GM21576 (cell line): ENCODE measurements around the gene KCNJ10.

Experiments used
- ATAC-seq: cut with Tn5 transposase; IDR thresholded peaks from one replicate; pipeline ENCODE4 v1.9.1; 2021; ENCODE audit warnings: mild to moderate bottlenecking, moderate library complexity; ENCODE audit not compliant: unreplicated experiment

KCNJ10 gene

DNA sequence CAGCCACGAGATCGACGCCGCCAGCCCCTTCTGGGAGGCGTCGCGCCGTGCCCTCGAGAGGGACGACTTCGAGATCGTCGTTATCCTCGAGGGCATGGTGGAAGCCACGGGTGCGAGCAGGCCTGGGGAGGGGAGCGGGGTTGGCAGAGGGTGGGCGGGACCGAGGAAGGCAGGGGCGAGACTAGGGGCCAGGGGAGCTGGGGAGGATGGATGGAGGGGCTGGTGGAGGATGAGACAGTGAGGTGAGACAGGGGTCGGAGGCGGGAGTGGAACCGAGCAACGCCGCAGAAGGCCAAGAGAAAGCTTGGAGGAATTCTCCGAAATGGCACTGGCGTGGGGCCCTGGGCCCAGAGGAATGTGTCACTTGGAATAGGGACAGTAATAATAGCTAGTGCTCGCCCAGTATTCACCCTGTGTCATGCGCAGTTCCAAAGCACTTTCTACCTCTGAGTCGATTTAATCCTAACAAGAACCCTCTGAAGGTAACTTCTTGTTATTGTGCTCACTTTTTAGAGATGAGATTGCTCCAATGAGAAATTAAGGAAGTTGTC, 14.9 kb upstream of the KCNJ10 start:
- no peak for ATAC-seq

DNA sequence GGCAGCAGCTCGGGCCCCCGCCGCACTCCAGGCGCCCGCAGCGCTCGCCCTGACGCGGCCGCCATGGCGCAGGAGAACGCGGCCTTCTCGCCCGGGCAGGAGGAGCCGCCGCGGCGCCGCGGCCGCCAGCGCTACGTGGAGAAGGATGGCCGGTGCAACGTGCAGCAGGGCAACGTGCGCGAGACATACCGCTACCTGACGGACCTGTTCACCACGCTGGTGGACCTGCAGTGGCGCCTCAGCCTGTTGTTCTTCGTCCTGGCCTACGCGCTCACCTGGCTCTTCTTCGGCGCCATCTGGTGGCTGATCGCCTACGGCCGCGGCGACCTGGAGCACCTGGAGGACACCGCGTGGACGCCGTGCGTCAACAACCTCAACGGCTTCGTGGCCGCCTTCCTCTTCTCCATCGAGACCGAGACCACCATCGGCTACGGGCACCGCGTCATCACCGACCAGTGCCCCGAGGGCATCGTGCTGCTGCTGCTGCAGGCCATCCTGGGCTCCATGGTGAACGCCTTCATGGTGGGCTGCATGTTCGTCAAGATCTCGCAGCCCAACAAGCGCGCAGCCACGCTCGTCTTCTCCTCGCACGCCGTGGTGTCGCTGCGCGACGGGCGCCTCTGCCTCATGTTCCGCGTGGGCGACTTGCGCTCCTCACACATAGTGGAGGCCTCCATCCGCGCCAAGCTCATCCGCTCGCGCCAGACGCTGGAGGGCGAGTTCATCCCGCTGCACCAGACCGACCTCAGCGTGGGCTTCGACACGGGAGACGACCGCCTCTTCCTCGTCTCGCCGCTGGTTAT, 14.2 kb upstream of the KCNJ10 start:
- no peak for ATAC-seq

- ATAC-seq: no peak
Measured at GRCh38 chr1:160082926-160083325, 13.0 kb upstream of the KCNJ10 start.

DNA sequence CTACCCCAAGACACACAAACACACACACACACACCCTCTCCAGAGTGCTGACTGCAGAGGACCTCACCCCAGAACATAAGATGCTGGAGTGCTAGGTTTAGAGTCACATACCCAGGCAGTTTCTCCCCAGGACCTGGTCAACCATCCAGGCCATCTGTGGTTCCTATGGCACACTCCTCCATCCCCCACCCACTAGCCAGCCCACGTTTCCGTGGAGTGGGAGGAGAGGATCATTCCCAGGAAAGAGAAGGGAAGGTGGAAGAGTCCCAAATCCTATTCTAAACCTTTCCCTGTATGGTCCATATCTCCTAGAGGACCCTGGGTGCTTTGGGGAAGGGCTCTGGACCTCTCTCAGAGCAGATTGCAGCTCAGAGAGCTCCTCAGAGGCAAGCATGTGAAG, 12.5 kb upstream of the KCNJ10 start:
- ATAC-seq: no peak

GRCh38 chr1:160081261-160081936, 11.4 kb upstream of the KCNJ10 start, which contains the start of gene KCNJ9:
TSS of gene KCNJ9 (plus strand) at chr1:160081538. CDS start at chr1:160084031, 2,493 bp downstream.
- no peak for ATAC-seq

DNA sequence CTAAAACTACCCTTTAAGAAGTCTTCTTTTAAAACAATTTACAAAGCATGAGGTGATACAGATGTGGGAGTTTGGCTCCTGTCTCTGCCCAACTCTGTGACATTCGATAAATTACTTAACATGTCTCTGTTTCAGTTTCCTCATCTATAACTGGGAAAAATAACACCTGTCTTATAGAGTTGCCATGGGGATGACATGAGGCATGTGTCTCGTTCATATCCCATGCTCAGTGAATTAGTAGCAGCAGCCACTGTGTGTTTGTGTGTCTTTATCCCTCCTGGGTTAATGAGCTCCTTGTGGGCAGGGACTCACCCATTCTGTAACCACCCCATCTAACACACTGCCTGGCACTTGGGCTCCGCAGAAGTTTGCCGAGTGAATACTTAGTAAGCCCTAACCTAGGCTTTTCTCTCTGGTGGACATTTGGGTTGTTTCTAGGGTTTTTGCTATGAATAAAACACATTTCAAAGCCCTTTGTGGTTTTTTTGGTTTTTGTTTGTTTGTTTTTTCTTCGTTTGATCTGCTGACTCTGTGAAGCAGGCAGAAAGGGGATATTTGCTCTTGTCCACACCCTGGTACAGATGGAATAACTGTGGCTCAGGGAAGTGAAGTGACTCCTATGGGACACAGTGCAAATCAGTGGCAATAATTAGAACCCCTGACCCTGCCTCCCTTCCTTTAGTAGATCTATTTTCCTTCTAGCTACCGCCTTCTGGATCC, 10.6 kb upstream of the KCNJ10 start:
- no peak for ATAC-seq

DNA sequence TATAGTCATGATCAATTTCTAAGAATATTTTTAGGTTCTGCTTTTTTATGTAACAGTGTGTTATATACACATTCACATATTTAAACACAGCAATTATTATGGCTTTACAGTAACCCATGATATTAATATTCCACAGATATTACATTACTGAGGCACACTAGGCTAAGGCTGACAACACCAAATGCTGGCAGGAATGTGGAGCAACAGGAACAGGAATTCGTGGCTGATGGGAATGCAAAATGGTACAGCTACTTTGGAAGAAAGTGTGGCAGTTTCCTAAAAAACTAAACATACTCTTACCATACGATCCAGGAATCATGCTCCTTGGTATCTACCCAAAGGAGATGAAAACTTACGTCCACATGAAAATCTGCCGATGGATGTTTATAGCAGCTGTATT, 9.5 kb upstream of the KCNJ10 start:
- no peak for ATAC-seq

- peak; percentile 62 for ATAC-seq
Measured at GRCh38 chr1:160078512-160079195, 8.7 kb upstream of the KCNJ10 start.

- no peak for ATAC-seq
Measured at GRCh38 chr1:160077486-160077885, 7.5 kb upstream of the KCNJ10 start.

DNA sequence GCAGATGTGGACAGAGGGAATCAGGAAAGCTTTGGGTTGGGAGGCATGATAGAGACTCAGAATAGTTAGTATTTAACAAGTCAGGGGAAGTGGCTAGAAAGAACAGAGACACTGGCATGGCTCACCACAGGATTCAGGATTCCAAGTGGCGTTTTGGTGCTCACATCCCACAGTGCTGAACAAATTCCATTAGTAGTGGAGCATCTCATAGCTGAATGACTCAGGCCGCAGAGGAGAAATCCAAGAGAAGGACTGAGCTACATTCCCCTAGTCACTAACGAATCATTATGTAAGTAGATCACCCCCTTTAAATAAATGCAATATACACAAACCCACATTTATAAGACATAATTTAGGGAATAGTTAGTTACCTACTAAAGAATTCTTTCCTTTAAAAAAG, 6.3 kb upstream of the KCNJ10 start:
- ATAC-seq: no peak

- no peak for ATAC-seq
Measured at GRCh38 chr1:160075836-160076235, 5.9 kb upstream of the KCNJ10 start.

DNA sequence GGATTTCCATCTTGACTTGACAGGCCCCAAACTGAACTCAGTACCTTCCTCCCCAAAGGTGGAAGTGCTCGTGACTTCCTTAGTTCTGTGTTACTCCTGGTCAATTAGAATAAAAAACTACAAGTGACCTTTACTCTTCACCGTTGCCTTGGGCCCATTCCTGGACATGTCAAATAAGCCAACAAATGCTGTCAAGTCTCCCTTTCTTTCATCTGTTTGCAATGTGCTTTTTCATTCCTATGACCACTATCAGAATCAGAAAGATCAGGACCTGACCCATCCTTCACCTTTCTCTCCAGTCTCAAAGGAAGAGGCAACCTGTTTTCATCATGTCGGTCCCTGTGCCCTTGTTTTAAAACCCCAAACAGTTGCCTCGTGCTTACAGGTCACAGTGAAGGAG, 4.9 kb upstream of the KCNJ10 start:
- no peak for ATAC-seq

DNA sequence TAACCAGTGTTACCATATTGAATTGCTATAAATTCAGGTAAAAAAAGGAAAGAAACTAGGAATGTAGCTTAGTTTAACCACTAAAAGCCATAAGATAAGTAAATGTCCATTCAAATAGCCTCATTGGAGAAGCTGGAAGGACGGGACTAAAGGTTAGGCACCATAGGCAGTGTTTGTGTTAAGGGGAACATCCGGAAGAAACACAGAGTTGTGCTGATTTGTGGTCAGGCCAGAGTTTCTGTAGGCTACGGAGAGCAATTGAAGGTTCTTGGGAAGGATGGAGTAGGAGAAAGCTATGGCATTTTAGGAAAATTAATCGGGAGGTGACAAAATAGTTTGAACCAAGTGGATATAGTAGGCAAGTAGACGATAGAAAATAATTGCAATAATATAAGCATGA, 1.3 kb upstream of the KCNJ10 start:
- ATAC-seq: no peak

DNA sequence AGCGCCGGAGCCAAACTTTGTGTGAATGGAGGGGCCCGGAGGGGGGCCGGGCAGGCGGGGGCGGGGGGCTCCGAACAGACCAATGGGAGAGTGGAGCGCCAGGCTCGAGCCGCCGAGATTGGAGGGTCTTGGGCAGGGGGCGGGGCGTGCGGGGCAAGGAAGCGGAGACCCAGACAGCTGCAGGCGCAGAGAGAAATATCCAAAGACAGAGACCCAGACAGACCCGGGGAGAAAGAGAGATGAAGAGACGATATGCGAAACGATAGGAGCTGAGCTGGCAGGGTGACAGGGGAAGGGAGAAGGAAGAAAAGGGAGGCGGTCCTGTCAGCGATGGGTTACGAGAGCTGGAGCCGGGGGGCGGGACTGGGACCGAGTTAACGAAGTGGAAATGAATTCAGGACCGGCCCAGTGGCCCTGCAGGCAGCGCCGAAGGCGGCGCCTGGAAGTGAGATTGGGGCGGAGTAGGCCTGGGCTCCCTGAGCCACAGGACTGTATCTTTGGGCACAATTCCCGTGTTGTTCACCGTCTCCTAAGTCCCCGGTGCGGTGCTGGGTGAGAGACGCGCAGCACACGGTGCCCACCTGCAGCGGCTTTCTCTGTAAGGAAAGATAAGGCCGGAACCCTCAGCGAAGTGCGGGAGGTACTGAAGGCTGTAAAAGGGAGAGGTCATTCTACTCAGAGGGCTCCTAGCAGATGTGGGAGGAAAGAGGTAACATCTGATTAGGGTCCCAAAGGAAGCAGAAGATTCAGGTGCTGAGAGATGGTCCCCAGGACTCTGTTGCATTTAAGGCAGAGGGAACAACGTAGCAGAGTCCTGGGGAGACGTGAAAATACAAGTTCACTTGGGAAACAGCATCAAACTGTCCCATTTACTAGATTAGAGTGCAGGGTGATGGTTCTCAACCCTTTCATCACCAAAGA, 543 bp upstream of the KCNJ10 start:
- no peak for ATAC-seq

DNA sequence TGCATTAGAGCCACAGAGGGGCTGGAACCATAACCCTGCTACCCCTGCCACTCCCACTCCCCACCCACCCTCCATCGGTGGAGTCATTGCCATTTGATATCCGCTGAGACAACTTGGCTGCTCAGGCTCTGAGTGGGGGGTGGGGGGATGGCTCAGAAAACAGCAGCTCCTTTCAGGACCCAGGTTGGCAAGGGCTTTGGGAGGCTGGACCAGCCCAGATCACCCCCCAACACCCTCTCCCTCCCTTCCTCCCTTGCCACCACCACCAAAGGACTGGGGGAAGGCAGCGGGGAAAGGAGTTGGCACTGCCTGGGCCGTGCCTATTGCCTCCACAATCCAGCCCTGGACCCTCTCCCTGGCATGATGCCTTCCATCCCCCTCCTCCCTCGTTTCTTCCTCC, 1.7 kb downstream of the KCNJ10 start:
- no peak for ATAC-seq

DNA sequence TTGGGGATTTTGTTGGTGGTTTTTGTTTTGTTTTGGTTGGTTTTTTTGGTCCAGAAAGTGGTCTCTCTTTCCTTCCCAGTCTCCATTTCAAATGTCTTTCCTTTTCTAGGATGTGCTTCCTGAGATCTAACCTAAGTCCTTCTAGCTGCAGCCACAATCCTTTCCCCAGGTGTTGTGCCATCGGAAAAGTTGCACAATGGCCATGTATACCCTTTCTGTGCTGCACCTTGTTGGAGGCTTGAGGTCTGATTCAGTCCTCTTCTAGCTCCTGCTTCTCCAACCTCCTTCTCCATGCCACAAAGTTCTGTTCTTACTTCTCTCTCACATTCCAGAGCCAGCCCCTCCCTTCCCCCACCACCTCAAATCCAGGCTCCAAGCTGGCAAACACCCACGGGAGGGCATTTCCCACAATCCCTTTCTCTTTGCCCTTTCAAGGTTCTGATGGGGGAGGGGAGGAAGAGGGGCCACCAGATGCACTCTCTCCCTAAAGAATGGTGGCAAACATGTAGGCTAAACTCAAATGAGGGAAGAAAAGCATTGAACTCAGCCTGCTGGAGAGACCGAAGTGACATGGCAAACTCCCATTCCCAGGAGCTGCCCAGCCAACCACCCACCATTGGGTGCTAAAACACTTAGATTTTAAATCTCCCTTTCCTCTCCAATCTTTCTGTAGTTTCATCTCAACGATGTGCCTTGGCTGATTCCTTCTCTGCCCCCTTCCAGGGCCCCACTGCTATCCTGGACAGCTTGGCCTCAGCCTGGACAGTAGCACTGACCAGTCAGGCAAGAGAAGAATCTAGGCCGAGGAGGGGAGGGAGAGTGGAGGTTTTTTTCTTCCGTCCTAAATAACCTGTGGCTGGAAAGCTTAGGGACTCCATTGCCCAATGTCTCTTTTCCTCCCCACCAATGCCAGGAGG, 2.9 kb downstream of the KCNJ10 start:
- ATAC-seq: no peak

DNA sequence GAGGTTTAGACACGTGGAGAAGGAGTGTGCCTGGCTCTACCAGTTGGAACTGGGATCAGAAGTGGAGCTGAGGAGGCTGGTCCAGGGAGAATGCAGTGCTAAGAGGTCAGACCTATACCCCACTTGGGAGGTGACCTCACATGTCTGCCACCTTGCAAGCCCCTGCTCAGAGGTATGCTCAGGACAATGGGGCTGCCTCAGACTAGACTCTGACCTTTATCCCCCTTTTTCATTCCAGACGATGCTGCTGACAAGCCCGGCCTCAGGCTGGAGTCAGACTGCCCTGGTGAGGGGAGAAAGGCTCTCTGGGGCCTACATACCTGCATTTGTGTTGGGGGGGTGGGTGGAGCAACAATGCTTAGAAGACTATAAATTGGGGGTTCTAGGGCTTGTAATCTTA, 5.2 kb downstream of the KCNJ10 start:
- no peak for ATAC-seq

DNA sequence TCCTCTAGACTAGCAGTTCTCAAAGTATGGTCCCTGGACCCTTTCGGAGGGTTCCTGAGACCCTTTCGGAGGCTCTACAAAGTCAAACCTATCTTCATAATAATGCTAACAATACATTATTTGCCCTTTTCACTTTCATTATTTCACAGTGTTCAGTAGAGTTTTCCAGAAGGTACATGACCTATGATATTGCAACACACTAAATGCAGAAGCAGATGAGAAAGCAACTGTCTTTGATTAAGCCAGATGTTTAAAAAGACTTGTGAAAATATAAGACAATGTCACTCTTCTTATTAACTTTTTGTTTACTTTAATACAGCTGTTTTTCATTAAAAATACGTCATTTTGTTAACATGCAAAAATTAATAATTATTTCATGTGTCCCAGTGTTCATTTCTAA, 5.8 kb downstream of the KCNJ10 start:
- ATAC-seq: no peak

DNA sequence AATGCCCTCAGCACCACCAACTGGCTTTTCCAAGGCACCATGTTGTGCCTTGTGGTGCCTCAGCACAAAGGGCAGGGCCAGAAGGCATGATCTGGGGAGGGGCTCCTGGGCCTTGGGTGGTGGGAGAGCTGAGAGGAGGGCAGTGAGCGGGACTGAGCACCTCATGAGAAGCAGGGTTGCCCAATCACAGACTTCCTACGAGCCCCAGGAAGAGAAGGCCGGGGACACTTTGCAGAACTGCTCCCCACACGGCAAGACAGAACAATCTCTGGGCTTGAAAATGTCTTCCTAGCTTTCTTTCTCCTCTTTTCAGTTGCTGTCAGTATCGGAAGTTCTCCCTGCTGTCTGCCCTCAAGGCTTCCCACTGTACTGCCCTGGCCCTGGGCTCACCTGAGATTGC, 6.8 kb downstream of the KCNJ10 start:
- no peak for ATAC-seq
